GM12878 (cell line): Measurements from ENCODE around the gene NBEA. TPM values are rescaled to one million over a fixed set of nuclear protein-coding genes. Genes with fewer than 3 reads are reported as not detected.

ENCODE experiments used
- ATAC-seq: fragments of 200-7000 bp; cut with Tn5 transposase; 3 replicates; pipeline ENCODE4 v1.9.1; 2020; ENCODE audit warnings: mild to moderate bottlenecking, moderate library complexity
- BruUV-seq: library from RNA; stranded (reverse); fragments of 400-500 nt; replicated peaks from 2 replicates; lab custom pipeline; 2021; lab: Mats Ljungman, UMichigan
- CTCF ChIA-PET: fragments of 300-600 bp; sonication (Branson Sonifier 250); formaldehyde crosslinking; extraction: SDS; loops from one replicate; lab custom pipeline; 2021; ENCODE audit warnings: inconsistent platforms; lab: Yijun Ruan, JAX
- POLR2A ChIA-PET: fragments of 350-600 bp; formaldehyde crosslinking; extraction: SDS; loops from one replicate; lab custom pipeline; 2021; ENCODE audit warnings: inconsistent platforms; lab: Charles Lee
- RAD21 ChIA-PET: fragments of 300-600 bp; sonication (Branson Sonifier 250); formaldehyde crosslinking; loops from one replicate; lab custom pipeline; 2023; ENCODE audit warnings: antibody characterized with exemption; ENCODE audit not compliant: unreplicated experiment; lab: Charles Lee
- SMC1A ChIA-PET: fragments of 300-600 bp; sonication (Branson Sonifier 250); formaldehyde crosslinking; loops from one replicate; lab custom pipeline; 2023; ENCODE audit not compliant: unreplicated experiment, uncharacterized antibody; lab: Charles Lee
- DNase-seq: peaks from one replicate; pipeline ENCODE4 v3.0.0-alpha.2; 2011; ENCODE audit warnings: low read depth, low spot score
- FAIRE-seq: peaks from 3 replicates; lab custom pipeline; 2011; peaks lifted over from hg19 to GRCh38; lab: Jason Lieb, UNC
- H2AFZ ChIP-seq: 2 replicates; pipeline ENCODE4 v1.6.0; 2011; ENCODE audit warnings: low read depth, low read length, control low read depth; ENCODE audit not compliant: control insufficient read depth
- H3K27ac ChIP-seq: 2 replicates; pipeline ENCODE4 v1.5.1; 2011; ENCODE audit warnings: control low read depth; ENCODE audit not compliant: control insufficient read depth, insufficient read depth
- H3K27me3 ChIP-seq, 2 experiments: replicated peaks in 1 of 2; 2 replicates each; pipeline versions ENCODE4 v1.6.0 to v1.6.1; 2011; ENCODE audit warnings: low read length in 1 of 2; ENCODE audit not compliant: control insufficient read depth in 2 of 2, insufficient read depth in 2 of 2
- H3K36me3 ChIP-seq, 2 experiments: 2 replicates each; pipeline ENCODE4 v1.5.1; 2011; ENCODE audit warnings: low read length in 1 of 2; ENCODE audit not compliant: control insufficient read depth in 2 of 2, insufficient read depth in 2 of 2
- H3K4me1 ChIP-seq: 2 replicates; pipeline ENCODE4 v1.6.1; 2011; ENCODE audit warnings: mild to moderate bottlenecking, low read length, moderate library complexity, mixed read lengths; ENCODE audit not compliant: control insufficient read depth, insufficient read depth
- H3K4me2 ChIP-seq: 2 replicates; pipeline ENCODE4 v1.6.0; 2011; ENCODE audit warnings: control low read depth; ENCODE audit not compliant: control insufficient read depth, insufficient read depth
- H3K4me3 ChIP-seq: fragments of 200-600 bp; sonication (generic); 2 replicates; pipeline ENCODE4 v1.5.1; 2016
- H3K79me2 ChIP-seq: 2 replicates; pipeline ENCODE4 v1.6.0; 2011; ENCODE audit warnings: low read length; ENCODE audit not compliant: control insufficient read depth, insufficient read depth
- H3K9ac ChIP-seq: 2 replicates; pipeline ENCODE4 v1.8.0; 2011; ENCODE audit warnings: low read length, control low read depth, mixed read lengths; ENCODE audit not compliant: control insufficient read depth, insufficient read depth
- H3K9me3 ChIP-seq: replicated peaks from 3 replicates; pipeline ENCODE4 v1.5.1; 2011; ENCODE audit warnings: mild to moderate bottlenecking, low read length; ENCODE audit not compliant: control insufficient read depth, insufficient read depth
- H4K20me1 ChIP-seq: 2 replicates; pipeline ENCODE4 v1.6.0; 2011; ENCODE audit not compliant: control insufficient read depth, insufficient read depth
- NKRF ChIP-seq: fragments of 450-650 bp; conservative IDR thresholded peaks from 2 replicates; pipeline ENCODE4 v1.6.1; 2017; ENCODE audit warnings: mild to moderate bottlenecking, moderate library complexity
- NR2F1 ChIP-seq: fragments of 450-650 bp; conservative IDR thresholded peaks from 2 replicates; pipeline ENCODE4 v1.6.1; 2017; ENCODE audit warnings: mild to moderate bottlenecking
- NRF1 ChIP-seq: conservative IDR thresholded peaks from 2 replicates; pipeline ENCODE4 v1.6.1; 2011; ENCODE audit warnings: mild to moderate bottlenecking, low read depth, low read length, improper control_type of control experiment
- PBX3 ChIP-seq: IDR thresholded peaks from 2 replicates; pipeline ENCODE4 v1.6.1; 2011; ENCODE audit warnings: mild to moderate bottlenecking, low read depth, low read length, moderate library complexity; ENCODE audit not compliant: insufficient replicate concordance
- WGBS: methylation state at CpG from one replicate; pipeline ENCODE4 v1.1.6; 2016; ENCODE audit warnings: low lambda C conversion rate; ENCODE audit not compliant: insufficient replicate concordance, insufficient coverage; ENCODE audit errors: missing lambda C conversion rate; 5-methylcytosine and 5-hydroxymethylcytosine counted together
- in situ Hi-C: fragments of 300-500 bp; cut with MboI; formaldehyde crosslinking; loops from 9 replicates; pipeline ENCODE4 v1.14.3; 2018; ENCODE audit warnings: mixed read lengths
- intact Hi-C: fragments of 100-400 bp; cut with micrococcal nuclease; formaldehyde crosslinking; loops from one replicate; pipeline ENCODE4 v1.14.2; 2022; ENCODE audit not compliant: unreplicated experiment
- polyA plus RNA-seq, 11 experiments: library from polyadenylated mRNA; depleted of rRNA in 4 of 11; unstranded in 6 of 11; stranded (reverse) in 5 of 11; fragments of >200 nt; fragmentation: Nextera tagmentation in 4 of 11; fragmentation: Illumina TruSeq in 1 of 11; extraction: Ambion mirVana in 4 of 11; extraction: Trizol in 1 of 11; gene quantifications; 1 replicate in 1 of 11; 2 replicates in 10 of 11; pipeline versions ENCODE4 v1.2.1 to v1.2.3, GENCODE V29; 2011 to 2016; ENCODE audit warnings: inconsistent platforms in 2 of 11, missing spikeins in 2 of 11, low read depth in 1 of 11
- total RNA-seq, 4 experiments: library from RNA; depleted of rRNA in 3 of 4; stranded (reverse); fragments of >200 nt in 3 of 4; fragmentation: Illumina TruSeq in 1 of 4; extraction: Trizol in 1 of 4; gene quantifications; 2 replicates each; pipeline versions ENCODE4 v1.2.1 to v1.2.3, GENCODE V29; 2013 to 2021

Gene NBEA
- total and polyA plus RNA-seq, 10 of the 15 experiments (the other 5 are each of a cell fraction or from before 2014, with no cell fraction given) = 0.23 to 3.6 (median 0.55) TPM

GRCh38 chr13:35481777-35482176 is 539.7 kb downstream of the NBEA start:
- H3K9ac ChIP-seq = no peak overlapping the region
- DNase-seq (no peak), FAIRE-seq (no peak), ATAC-seq (no peak)
- no peak for TF ChIP-seq NR2F1
- TF ChIP-seq NRF1 = no peak
- no peak for TF ChIP-seq PBX3
- TF ChIP-seq NKRF = no peak
- POLR2A ChIA-PET = no interaction called here
- in situ Hi-C loops (no loop called here), intact Hi-C loops (no loop called here)
- peaks cover 0 to 7% of the 10 kb centered on the region in 2 experiments; a peak in 3 of 4 replicates for H3K27me3 ChIP-seq
- H4K20me1 ChIP-seq = no peaks in the 10 kb centered on the region
- CTCF ChIA-PET = no interaction called here
- H3K4me3 ChIP-seq = no peak overlapping the region
- no peaks in the 10 kb centered on the region for H3K4me1 ChIP-seq
- H3K27ac ChIP-seq = no peak overlapping the region
- no peaks in the 10 kb centered on the region for H3K36me3 ChIP-seq
- H3K9me3 ChIP-seq = no peaks in the 10 kb centered on the region
- BruUV-seq = no TSS peak
- RAD21 ChIA-PET = no interaction called here
- H2AFZ ChIP-seq = no peak overlapping the region
- SMC1A ChIA-PET = no interaction called here
- no peaks in the 10 kb centered on the region for H3K79me2 ChIP-seq
- no peak overlapping the region for H3K4me2 ChIP-seq
- 0% methylated on average over 2 of the region's 2 CpGs for WGBS
